PFSK-1 (cell line): ENCODE measurements around the gene BCAS3.

Experiments used
- FOXP2 ChIP-seq: optimal IDR thresholded peaks from 2 replicates; pipeline ENCODE3; 2011; ENCODE audit warnings: borderline replicate concordance, control low read depth, inconsistent platforms; ENCODE audit not compliant: insufficient read depth; ENCODE audit errors: extremely low read length, extremely low read depth
- POLR2AphosphoS5 ChIP-seq: IDR thresholded peaks from 2 replicates; pipeline ENCODE4 v1.6.1; 2012; ENCODE audit warnings: low read depth, mild to moderate bottlenecking, control low read depth, low read length, moderate library complexity
- SIN3A ChIP-seq: IDR thresholded peaks from 2 replicates; pipeline ENCODE4 v1.6.1; 2012; ENCODE audit warnings: mild to moderate bottlenecking, low read length, moderate library complexity, borderline replicate concordance; ENCODE audit not compliant: insufficient read depth
- TAF1 ChIP-seq: IDR thresholded peaks from 2 replicates; pipeline ENCODE4 v1.6.1; 2012; ENCODE audit warnings: low read length, control low read depth, borderline replicate concordance; ENCODE audit not compliant: insufficient read depth
- TF ChIP-seq, protein P1 (sequence below), 2 experiments: IDR thresholded peaks; 2 replicates each; pipeline versions ENCODE4 v1.6.1 to v1.8.0; 2011 to 2012; ENCODE audit warnings: low read depth in 2 of 2, low read length in 2 of 2, control low read depth in 1 of 2, inconsistent platforms in 1 of 2, mild to moderate bottlenecking in 1 of 2, moderate library complexity in 1 of 2; ENCODE audit not compliant: insufficient read depth in 1 of 2

DNA sequence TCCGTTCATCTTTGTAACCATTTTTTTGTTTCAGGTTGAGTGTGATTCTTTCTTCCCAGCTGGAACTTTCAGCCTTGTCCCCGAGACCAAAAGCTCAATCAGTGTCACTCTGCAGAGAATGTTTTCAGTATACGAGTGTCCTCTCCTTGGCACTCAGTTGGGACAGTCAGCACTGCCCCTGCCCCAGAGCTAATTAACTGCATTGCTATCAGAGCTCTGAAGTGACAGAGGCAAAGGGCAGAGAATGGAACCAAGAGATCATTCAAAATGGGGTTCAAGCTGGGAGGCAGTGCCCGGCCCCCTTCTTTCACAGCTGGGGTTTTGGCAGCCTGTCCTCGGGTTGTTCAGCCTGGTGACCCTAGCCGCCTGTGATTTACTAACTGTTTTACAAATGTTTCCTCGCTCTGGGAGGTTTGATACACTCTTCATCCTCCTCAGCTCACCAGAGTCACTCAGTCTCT is 526.0 kb downstream of the BCAS3 start:
- TF ChIP-seq POLR2AphosphoS5 (no peak), TAF1 (no peak), SIN3A (no peak), FOXP2 (no peak)
- TF ChIP-seq, protein P1, sequence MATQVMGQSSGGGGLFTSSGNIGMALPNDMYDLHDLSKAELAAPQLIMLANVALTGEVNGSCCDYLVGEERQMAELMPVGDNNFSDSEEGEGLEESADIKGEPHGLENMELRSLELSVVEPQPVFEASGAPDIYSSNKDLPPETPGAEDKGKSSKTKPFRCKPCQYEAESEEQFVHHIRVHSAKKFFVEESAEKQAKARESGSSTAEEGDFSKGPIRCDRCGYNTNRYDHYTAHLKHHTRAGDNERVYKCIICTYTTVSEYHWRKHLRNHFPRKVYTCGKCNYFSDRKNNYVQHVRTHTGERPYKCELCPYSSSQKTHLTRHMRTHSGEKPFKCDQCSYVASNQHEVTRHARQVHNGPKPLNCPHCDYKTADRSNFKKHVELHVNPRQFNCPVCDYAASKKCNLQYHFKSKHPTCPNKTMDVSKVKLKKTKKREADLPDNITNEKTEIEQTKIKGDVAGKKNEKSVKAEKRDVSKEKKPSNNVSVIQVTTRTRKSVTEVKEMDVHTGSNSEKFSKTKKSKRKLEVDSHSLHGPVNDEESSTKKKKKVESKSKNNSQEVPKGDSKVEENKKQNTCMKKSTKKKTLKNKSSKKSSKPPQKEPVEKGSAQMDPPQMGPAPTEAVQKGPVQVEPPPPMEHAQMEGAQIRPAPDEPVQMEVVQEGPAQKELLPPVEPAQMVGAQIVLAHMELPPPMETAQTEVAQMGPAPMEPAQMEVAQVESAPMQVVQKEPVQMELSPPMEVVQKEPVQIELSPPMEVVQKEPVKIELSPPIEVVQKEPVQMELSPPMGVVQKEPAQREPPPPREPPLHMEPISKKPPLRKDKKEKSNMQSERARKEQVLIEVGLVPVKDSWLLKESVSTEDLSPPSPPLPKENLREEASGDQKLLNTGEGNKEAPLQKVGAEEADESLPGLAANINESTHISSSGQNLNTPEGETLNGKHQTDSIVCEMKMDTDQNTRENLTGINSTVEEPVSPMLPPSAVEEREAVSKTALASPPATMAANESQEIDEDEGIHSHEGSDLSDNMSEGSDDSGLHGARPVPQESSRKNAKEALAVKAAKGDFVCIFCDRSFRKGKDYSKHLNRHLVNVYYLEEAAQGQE (IDR thresholded peaks at IDR 0.05; ENCODE audit: insufficient read depth in 1 of 2, low read depth in 2 of 2, low read length in 2 of 2), result no peak
